Airway epithelial cell (primary cell): ENCODE measurements around the gene HMGB3. TPM values are rescaled to one million over a fixed set of nuclear protein-coding genes. Genes with fewer than 3 reads are reported as not detected.

ENCODE experiments used
- total RNA-seq: library from RNA; depleted of rRNA; stranded (reverse); fragments of >200 nt; gene quantifications from 2 replicates; pipeline ENCODE4 v1.2.3, GENCODE V29; 2015

Gene HMGB3
- total RNA-seq, result 75.5 and 172 TPM in 2 replicates

DNA sequence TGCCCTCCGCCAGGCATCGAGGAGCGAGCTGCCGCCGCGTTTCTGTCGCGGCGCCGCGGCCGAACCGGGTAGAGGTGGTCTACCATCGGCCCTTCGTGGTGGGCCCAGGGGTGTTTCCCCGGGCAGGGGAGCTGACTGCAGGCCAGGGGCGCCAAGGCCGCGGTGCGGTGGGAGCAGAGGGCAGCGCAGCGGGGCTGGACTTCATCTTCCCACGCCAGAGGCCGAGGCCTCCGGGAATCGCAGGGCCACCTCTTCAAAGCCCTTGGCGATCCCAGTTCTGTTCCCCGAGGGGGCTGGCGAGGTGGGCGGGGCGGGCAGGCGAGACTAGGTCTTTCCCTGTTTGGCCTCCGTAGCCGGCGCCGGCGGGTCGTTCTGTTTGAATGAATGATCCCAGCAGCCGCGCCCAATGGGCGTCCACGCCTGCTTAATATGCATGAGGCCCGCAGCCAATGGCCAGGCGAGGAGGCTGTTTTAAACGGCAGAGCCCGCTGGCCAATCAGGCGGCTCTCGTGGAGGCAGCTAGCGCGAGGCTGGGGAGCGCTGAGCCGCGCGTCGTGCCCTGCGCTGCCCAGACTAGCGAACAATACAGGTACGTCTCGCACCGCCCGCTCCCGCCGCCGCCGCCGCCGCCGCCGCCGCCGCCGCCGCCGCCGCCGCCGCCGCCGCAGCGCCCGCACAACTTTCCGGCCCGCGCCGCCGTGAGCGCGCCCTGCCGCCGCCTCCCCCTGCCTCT is at the start of gene HMGB3:
Gene HMGB3, plus strand, starts transcription at position 548 of the 733 bp plus-strand sequence. CDS start 2,265 bp downstream, outside the sequence.

Other genes starting within 250 kb of the HMGB3 start
- gene CD99L2, start 84.7 kb upstream of the HMGB3 start, total RNA-seq, result 24.6 and 32.8 TPM in 2 replicates
- not detected in 2 replicates for gene GPR50, start 193.2 kb downstream of the HMGB3 start, total RNA-seq